Measurements from ENCODE around the gene LRIG2.

GRCh38 chr1:113118266-113118665 lies 45.3 kb downstream of the LRIG2 start:
- TF ChIP-seq CTCF (IDR thresholded peaks at IDR 0.05) (no peak), EZH2 (IDR thresholded peaks at IDR 0.05; ENCODE audit: borderline replicate concordance, insufficient read depth, low read depth, low read length, poor library complexity, severe bottlenecking) (no peak)

Data from B cell (primary cell).